Ovary (tissue), 9 donors: Measurements from ENCODE around the gene BHLHA15. TPM values are rescaled to one million over a fixed set of nuclear protein-coding genes. Genes with fewer than 3 reads are reported as not detected.

Experiments used
- DNase-seq, 5 donors: peaks; one replicate each; pipeline ENCODE4 v3.0.0-alpha.2; 2019 to 2020
- H3K27ac ChIP-seq, 2 donors: fragments of 200-600 bp; one replicate each; pipeline versions ENCODE4 v1.5.1 to v1.8.0; 2019 to 2022
- H3K27me3 ChIP-seq: fragments of 200-600 bp; one replicate; pipeline ENCODE4 v1.8.0; 2022
- H3K36me3 ChIP-seq: fragments of 200-600 bp; sonication (generic); one replicate; pipeline ENCODE4 v1.5.1; 2019
- H3K4me1 ChIP-seq: one replicate; pipeline ENCODE4 v1.8.1; 2013; ENCODE audit warnings: mild to moderate bottlenecking, moderate library complexity; ENCODE audit not compliant: insufficient read depth
- H3K4me3 ChIP-seq: fragments of 200-600 bp; sonication (generic); one replicate; pipeline ENCODE4 v1.5.1; 2017
- H3K9me3 ChIP-seq, 2 donors: fragments of 200-600 bp in 1 of 2; sonication (generic) in 1 of 2; one replicate each; pipeline versions ENCODE4 v1.5.1 to v1.8.1; 2013 to 2019; ENCODE audit warnings: mild to moderate bottlenecking in 1 of 2, moderate library complexity in 1 of 2
- EP300 ChIP-seq: sonication (generic); formaldehyde crosslinking; IDR thresholded peaks from one replicate; pipeline ENCODE4 v1.6.1; 2017; ENCODE audit warnings: antibody characterized with exemption
- POLR2A ChIP-seq: fragments of 450-650 bp; IDR thresholded peaks from one replicate; pipeline ENCODE4 v1.6.1; 2017; ENCODE audit warnings: antibody characterized with exemption, mild to moderate bottlenecking, moderate library complexity
- WGBS, 3 donors: extraction: QIAGEN DNeasy Blood & Tissue Kit in 1 of 3; methylation state at CpG; one replicate each; pipeline versions ENCODE4 v1.1.5 to v1.1.7; 2013 to 2017; 5-methylcytosine and 5-hydroxymethylcytosine counted together
- intact Hi-C, 4 donors: fragments of 100-400 bp; cut with DNase I; formaldehyde crosslinking; loops; one replicate each; pipeline versions ENCODE4 v1.11.0 to v1.15.1; 2022 to 2023
- polyA plus RNA-seq, 2 donors: library from polyadenylated mRNA; stranded (reverse); fragments of 200-250 nt in 1 of 2; fragments of 350-450 nt in 1 of 2; fragmentation: Illumina TruSeq in 1 of 2; extraction: RNeasy Lipid Tissue Mini Kit (QIAGEN cat#74804) in 1 of 2; gene quantifications; one replicate each; pipeline ENCODE4 v1.2.3, GENCODE V29; 2013 to 2014
- total RNA-seq, 7 donors: library from RNA; depleted of rRNA in 2 of 7; stranded (reverse); fragments of >200 nt in 2 of 7; fragmentation: NEBNext Ultra II Directional in 3 of 7; extraction: Animal tissue kit (Norgen Biotek cat#: 25700) in 3 of 7; gene quantifications; one replicate each; pipeline versions ENCODE4 v1.1.0 to v1.2.4, GENCODE V29; 2016 to 2023
- TF ChIP-seq, protein P1 (sequence below), 3 donors: fragments of 450-650 bp in 2 of 3; fragments of 200-600 bp in 1 of 3; IDR thresholded peaks; one replicate each; pipeline versions ENCODE4 v1.5.1 to v1.8.0; 2016 to 2022; ENCODE audit warnings: antibody characterized with exemption in 3 of 3, mild to moderate bottlenecking in 1 of 3
- donor health status: DM: no; HTN: no; CAD: no; lungs with moderate emphysema.
- donor health status: DM: no; HTN: no; CAD: no.
- donor health status: Bipolar disorder and iron deficiency.
- donor health status: DM: yes; HTN: yes; CAD: no.
- donor health status: DM: no; HTN: no; CAD: no.
- donor health status: DM: yes; HTN: yes; CAD: no.

Gene BHLHA15
- total and polyA plus RNA-seq, 9 donors, result 0.34 to 0.54 TPM; not detected in 7

- no peak for DNase-seq
- 91 to 100% (median 95%) methylated on average over 4 of the region's 4 CpGs for WGBS, 3 donors
- Histone ChIP-seq H3K27me3 (no peaks in the 10 kb centered on the region), H3K36me3 (no peaks in the 10 kb centered on the region), H3K27ac (no peak overlapping the region), H3K4me1 (no peaks in the 10 kb centered on the region), H3K9me3 (no peaks in the 10 kb centered on the region), H3K4me3 (no peak overlapping the region)
- TF ChIP-seq, protein P1, sequence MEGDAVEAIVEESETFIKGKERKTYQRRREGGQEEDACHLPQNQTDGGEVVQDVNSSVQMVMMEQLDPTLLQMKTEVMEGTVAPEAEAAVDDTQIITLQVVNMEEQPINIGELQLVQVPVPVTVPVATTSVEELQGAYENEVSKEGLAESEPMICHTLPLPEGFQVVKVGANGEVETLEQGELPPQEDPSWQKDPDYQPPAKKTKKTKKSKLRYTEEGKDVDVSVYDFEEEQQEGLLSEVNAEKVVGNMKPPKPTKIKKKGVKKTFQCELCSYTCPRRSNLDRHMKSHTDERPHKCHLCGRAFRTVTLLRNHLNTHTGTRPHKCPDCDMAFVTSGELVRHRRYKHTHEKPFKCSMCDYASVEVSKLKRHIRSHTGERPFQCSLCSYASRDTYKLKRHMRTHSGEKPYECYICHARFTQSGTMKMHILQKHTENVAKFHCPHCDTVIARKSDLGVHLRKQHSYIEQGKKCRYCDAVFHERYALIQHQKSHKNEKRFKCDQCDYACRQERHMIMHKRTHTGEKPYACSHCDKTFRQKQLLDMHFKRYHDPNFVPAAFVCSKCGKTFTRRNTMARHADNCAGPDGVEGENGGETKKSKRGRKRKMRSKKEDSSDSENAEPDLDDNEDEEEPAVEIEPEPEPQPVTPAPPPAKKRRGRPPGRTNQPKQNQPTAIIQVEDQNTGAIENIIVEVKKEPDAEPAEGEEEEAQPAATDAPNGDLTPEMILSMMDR (IDR thresholded peaks at IDR 0.05), result no peak
- TF ChIP-seq POLR2A (no peak), EP300 (no peak)
- intact Hi-C loops, result no loop called here
Observed at GRCh38 chr7:98238076-98238475, 26.8 kb downstream of the BHLHA15 start.

DNA sequence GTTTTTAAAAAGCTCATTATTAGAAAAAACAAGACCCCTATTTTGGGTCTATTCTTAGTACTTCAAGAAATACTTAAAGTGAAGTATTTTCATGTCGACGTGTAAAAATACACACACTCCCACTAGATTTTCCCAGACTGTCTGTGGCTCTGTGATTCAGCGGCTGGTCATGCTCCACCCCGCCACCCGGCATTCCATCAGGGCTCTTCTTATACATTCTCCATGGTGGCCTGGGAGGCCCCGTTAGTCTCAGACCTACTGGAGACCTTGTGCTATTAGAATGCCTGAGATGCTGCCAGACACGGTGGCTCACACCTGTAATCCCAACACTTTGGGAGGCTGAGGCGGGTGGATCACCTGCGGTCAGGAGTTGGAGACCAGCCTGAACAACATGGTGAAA lies 27.7 kb downstream of the BHLHA15 start:
- Histone ChIP-seq H3K36me3 (no peaks in the 10 kb centered on the region), H3K4me1 (no peaks in the 10 kb centered on the region), H3K27ac (no peak overlapping the region), H3K9me3 (no peaks in the 10 kb centered on the region), H3K27me3 (no peaks in the 10 kb centered on the region), H3K4me3 (no peak overlapping the region)
- intact Hi-C loops, result no loop called here
- no peak for TF ChIP-seq EP300
- TF ChIP-seq, protein P1 (IDR thresholded peaks at IDR 0.05), result no peak
- TF ChIP-seq POLR2A, result no peak
- 88 to 92% (median 89%) methylated on average over 9 of the region's 9 CpGs for whole genome bisulfite sequencing, 3 donors
- no peak for DNase-seq

GRCh38 chr7:98240961-98241673 lies 29.9 kb downstream of the BHLHA15 start:
- H3K9me3 ChIP-seq, result no peaks in the 10 kb centered on the region
- intact Hi-C loops, result no loop called here
- DNase-seq, result no peak
- H3K4me1 ChIP-seq, result no peaks in the 10 kb centered on the region
- no peaks in the 10 kb centered on the region for H3K36me3 ChIP-seq
- H3K27ac ChIP-seq, result no peak overlapping the region
- WGBS, 3 donors, result 67 to 73% (median 69%) methylated on average over 19 of the region's 19 CpGs
- H3K27me3 ChIP-seq, result no peaks in the 10 kb centered on the region
- TF ChIP-seq POLR2A (no peak), EP300 (no peak)
- TF ChIP-seq, protein P1 (IDR thresholded peaks at IDR 0.05), result no peak
- no peak overlapping the region for H3K4me3 ChIP-seq

GRCh38 chr7:98241674-98242241 lies 30.5 kb downstream of the BHLHA15 start:
- no peaks in the 10 kb centered on the region for H3K4me1 ChIP-seq
- no peaks in the 10 kb centered on the region for H3K9me3 ChIP-seq
- H3K36me3 ChIP-seq, result no peaks in the 10 kb centered on the region
- TF ChIP-seq POLR2A (no peak), EP300 (no peak)
- TF ChIP-seq, protein P1 (IDR thresholded peaks at IDR 0.05), result no peak
- no peak overlapping the region for H3K4me3 ChIP-seq
- no peak overlapping the region for H3K27ac ChIP-seq
- intact Hi-C loops, result no loop called here
- DNase-seq, result no peak
- WGBS, 3 donors, result 86 to 88% (median 88%) methylated on average over 15 to 16 of the region's 16 CpGs
- no peaks in the 10 kb centered on the region for H3K27me3 ChIP-seq
